ACC112 (cell line): Measurements from ENCODE around the gene CCR5.

Experiments used
- H2AFZ ChIP-seq: fragments of 200-600 bp; sonication (generic); one replicate; pipeline ENCODE4 v1.6.0; 2017; ENCODE audit warnings: antibody characterized with exemption, low read length; ENCODE audit not compliant: unreplicated experiment
- H3K27ac ChIP-seq: fragments of 200-600 bp; sonication (generic); 2 replicates; pipeline ENCODE4 v1.5.1; 2014; ENCODE audit warnings: low read depth, mild to moderate bottlenecking, antibody characterized with exemption, low read length, moderate library complexity
- H3K27me3 ChIP-seq: fragments of 200-600 bp; sonication (generic); 2 replicates; pipeline ENCODE4 v1.6.1; 2014; ENCODE audit warnings: mild to moderate bottlenecking, antibody characterized with exemption, low read length, moderate library complexity, mixed read lengths; ENCODE audit not compliant: insufficient read depth
- H3K36me3 ChIP-seq: fragments of 200-600 bp; sonication (generic); 2 replicates; pipeline ENCODE4 v1.6.1; 2016; ENCODE audit warnings: mild to moderate bottlenecking, antibody characterized with exemption, low read length, moderate library complexity, mixed read lengths; ENCODE audit not compliant: insufficient read depth
- H3K4me1 ChIP-seq: fragments of 200-600 bp; sonication (generic); one replicate; pipeline ENCODE4 v1.6.1; 2016; ENCODE audit warnings: low read length, mixed read lengths; ENCODE audit not compliant: insufficient read depth, unreplicated experiment, control insufficient read depth
- H3K4me3 ChIP-seq: fragments of 200-600 bp; sonication (generic); 2 replicates; pipeline ENCODE4 v1.5.1; 2014; ENCODE audit warnings: mild to moderate bottlenecking, low read depth, low read length
- H3K79me2 ChIP-seq: fragments of 200-600 bp; sonication (generic); one replicate; pipeline ENCODE4 v1.6.0; 2016; ENCODE audit warnings: low read length; ENCODE audit not compliant: control insufficient read depth, unreplicated experiment, insufficient read depth

CCR5 gene

GRCh38 chr3:46408853-46409252 lies 38.1 kb downstream of the CCR5 start:
- H3K79me2 ChIP-seq = no peaks in the 10 kb centered on the region
- H2AFZ ChIP-seq = no peak overlapping the region
- H3K27ac ChIP-seq = no peak overlapping the region
- no peaks in the 10 kb centered on the region for H3K36me3 ChIP-seq
- H3K27me3 ChIP-seq = peaks cover 2% of the 10 kb centered on the region; the same call in 1 of the 2 replicates
- no peak overlapping the region for H3K4me3 ChIP-seq
- peaks cover 31% of the 10 kb centered on the region for H3K4me1 ChIP-seq

GRCh38 chr3:46409739-46410489 lies 39.2 kb downstream of the CCR5 start:
- Histone ChIP-seq H2AFZ (no peak overlapping the region), H3K27me3 (no peaks in the 10 kb centered on the region), H3K36me3 (no peaks in the 10 kb centered on the region), H3K4me1 (peaks cover 31% of the 10 kb centered on the region), H3K79me2 (no peaks in the 10 kb centered on the region), H3K27ac (no peak overlapping the region), H3K4me3 (no peak overlapping the region)

GRCh38 chr3:46410669-46411068 lies 39.9 kb downstream of the CCR5 start:
- Histone ChIP-seq H3K4me1 (peaks cover 26% of the 10 kb centered on the region), H3K27me3 (no peaks in the 10 kb centered on the region), H3K4me3 (no peak overlapping the region), H3K79me2 (no peaks in the 10 kb centered on the region), H2AFZ (no peak overlapping the region), H3K36me3 (no peaks in the 10 kb centered on the region), H3K27ac (no peak overlapping the region)

GRCh38 chr3:46411271-46411670 lies 40.5 kb downstream of the CCR5 start:
- Histone ChIP-seq H3K79me2 (no peaks in the 10 kb centered on the region), H3K36me3 (no peaks in the 10 kb centered on the region), H3K27me3 (no peaks in the 10 kb centered on the region), H2AFZ (no peak overlapping the region), H3K27ac (no peak overlapping the region), H3K4me3 (no peak overlapping the region), H3K4me1 (peaks cover 22% of the 10 kb centered on the region)

GRCh38 chr3:46412786-46413298 lies 42.1 kb downstream of the CCR5 start:
- Histone ChIP-seq H3K27ac (no peak overlapping the region), H2AFZ (no peak overlapping the region), H3K79me2 (no peaks in the 10 kb centered on the region), H3K4me1 (peaks cover 8% of the 10 kb centered on the region), H3K4me3 (no peak overlapping the region), H3K36me3 (no peaks in the 10 kb centered on the region), H3K27me3 (no peaks in the 10 kb centered on the region)

GRCh38 chr3:46413951-46414350 lies 43.2 kb downstream of the CCR5 start:
- Histone ChIP-seq H3K4me3 (no peak overlapping the region), H3K27me3 (no peaks in the 10 kb centered on the region), H3K36me3 (no peaks in the 10 kb centered on the region), H3K4me1 (no peaks in the 10 kb centered on the region), H2AFZ (no peak overlapping the region), H3K27ac (no peak overlapping the region), H3K79me2 (no peaks in the 10 kb centered on the region)

GRCh38 chr3:46414739-46415138 lies 44.0 kb downstream of the CCR5 start:
- H3K27me3 ChIP-seq = no peaks in the 10 kb centered on the region

GRCh38 chr3:46416125-46416810 lies 45.5 kb downstream of the CCR5 start:
- H3K4me3 ChIP-seq = no peak overlapping the region
- H3K4me1 ChIP-seq = no peaks in the 10 kb centered on the region
- H3K27me3 ChIP-seq = no peaks in the 10 kb centered on the region
- no peak overlapping the region for H2AFZ ChIP-seq
- H3K79me2 ChIP-seq = no peaks in the 10 kb centered on the region
- no peaks in the 10 kb centered on the region for H3K36me3 ChIP-seq
- H3K27ac ChIP-seq = no peak overlapping the region

More at GRCh38 chr3:46414739-46415138, 44.0 kb downstream of the CCR5 start:
- Histone ChIP-seq H3K27ac (no peak overlapping the region), H3K79me2 (no peaks in the 10 kb centered on the region), H3K4me3 (no peak overlapping the region), H2AFZ (no peak overlapping the region), H3K36me3 (no peaks in the 10 kb centered on the region), H3K4me1 (no peaks in the 10 kb centered on the region)

GRCh38 chr3:46416811-46417510 lies 46.2 kb downstream of the CCR5 start:
- H2AFZ ChIP-seq = no peak overlapping the region
- H3K27ac ChIP-seq = no peak overlapping the region

GRCh38 chr3:46417841-46418611 lies 47.3 kb downstream of the CCR5 start:
- Histone ChIP-seq H2AFZ (no peak overlapping the region), H3K4me1 (no peaks in the 10 kb centered on the region), H3K4me3 (no peak overlapping the region), H3K36me3 (no peaks in the 10 kb centered on the region), H3K27me3 (no peaks in the 10 kb centered on the region), H3K27ac (no peak overlapping the region), H3K79me2 (no peaks in the 10 kb centered on the region)

More at GRCh38 chr3:46416811-46417510, 46.2 kb downstream of the CCR5 start:
- no peak overlapping the region for H3K4me3 ChIP-seq
- H3K36me3 ChIP-seq = no peaks in the 10 kb centered on the region
- H3K79me2 ChIP-seq = no peaks in the 10 kb centered on the region
- H3K27me3 ChIP-seq = no peaks in the 10 kb centered on the region
- no peaks in the 10 kb centered on the region for H3K4me1 ChIP-seq
